Calu3 (cell line): ENCODE results near the gene RABGAP1L. TPM values are rescaled to one million over a fixed set of nuclear protein-coding genes. Genes with fewer than 3 reads are reported as not detected.
"Not testable (repeated sequence)": the region's sequence is repeated elsewhere in the genome, so short reads cannot be mapped to it uniquely, and the experiment has no call there.

Experiments
- BruUV-seq: library from RNA; stranded (reverse); fragments of 400-500 nt; replicated peaks from 2 replicates; lab custom pipeline; 2021; lab: Mats Ljungman, UMichigan
- CTCF ChIA-PET: fragments of 300-600 bp; sonication (Branson Sonifier 250); formaldehyde crosslinking; loops from one replicate; lab custom pipeline; 2022; ENCODE audit warnings: antibody characterized with exemption; lab: Charles Lee
- DNase-seq: peaks from one replicate; pipeline ENCODE4 v3.0.0; 2022
- H3K27ac Mint-ChIP-seq: one replicate; pipeline ENCODE4 v1.8.0; 2022; ENCODE audit warnings: mixed read lengths; ENCODE audit not compliant: unreplicated experiment
- H3K27me3 Mint-ChIP-seq: one replicate; pipeline ENCODE4 v1.8.0; 2022; ENCODE audit warnings: mixed read lengths; ENCODE audit not compliant: unreplicated experiment
- H3K36me3 Mint-ChIP-seq: one replicate; pipeline ENCODE4 v1.8.0; 2022; ENCODE audit warnings: mild to moderate bottlenecking, moderate library complexity, mixed read lengths; ENCODE audit not compliant: insufficient read depth, unreplicated experiment
- H3K4me1 Mint-ChIP-seq: one replicate; pipeline ENCODE4 v1.8.0; 2022; ENCODE audit warnings: mild to moderate bottlenecking, low read depth, mixed read lengths; ENCODE audit not compliant: unreplicated experiment
- H3K4me3 Mint-ChIP-seq: one replicate; pipeline ENCODE4 v1.8.0; 2022; ENCODE audit warnings: mild to moderate bottlenecking, low read depth, moderate library complexity, mixed read lengths; ENCODE audit not compliant: unreplicated experiment
- H3K9me3 Mint-ChIP-seq: one replicate; pipeline ENCODE4 v1.8.0; 2022; ENCODE audit warnings: low read depth, mixed read lengths; ENCODE audit not compliant: unreplicated experiment
- intact Hi-C: fragments of 100-400 bp; cut with micrococcal nuclease; formaldehyde crosslinking; loops from one replicate; pipeline ENCODE4 v1.10.0; 2022; ENCODE audit not compliant: unreplicated experiment
- total RNA-seq: library from RNA; stranded (reverse); gene quantifications from 2 replicates; pipeline ENCODE4 v1.2.3, GENCODE V29; 2022
- TF ChIP-seq, protein P1 (sequence below): fragments of 200-600 bp; IDR thresholded peaks from one replicate; pipeline ENCODE4 v1.8.0; 2022; ENCODE audit warnings: antibody characterized with exemption; ENCODE audit not compliant: unreplicated experiment

Gene RABGAP1L
- total RNA-seq, 1 experiment from 2014 or later = 135 TPM

DNA sequence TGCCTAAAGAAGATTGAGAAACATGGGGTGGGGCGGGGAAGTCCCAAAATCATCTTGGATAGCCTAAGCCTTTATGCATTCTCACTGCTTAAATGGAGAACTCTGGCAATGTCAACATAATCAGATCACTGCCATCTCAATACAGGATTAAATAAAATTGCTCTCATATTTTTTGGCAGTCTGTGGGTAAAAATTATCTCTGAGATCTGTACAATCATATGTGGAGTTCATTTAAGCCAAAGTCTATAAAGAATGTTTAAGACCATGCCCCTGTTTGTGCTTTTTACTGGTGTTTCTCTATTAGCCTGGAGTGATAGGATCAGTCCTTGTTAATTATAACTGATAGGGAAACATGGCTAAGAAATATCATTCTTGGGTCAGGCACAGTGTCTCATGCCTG, 424.8 kb downstream of the RABGAP1L start:
- H3K27me3 Mint-ChIP-seq = no peaks in the 10 kb centered on the region
- no peaks in the 10 kb centered on the region for H3K36me3 Mint-ChIP-seq
- no TSS peak for BruUV-seq
- H3K4me1 Mint-ChIP-seq = no peaks in the 10 kb centered on the region
- H3K9me3 Mint-ChIP-seq = peaks cover 4% of the 10 kb centered on the region
- DNase-seq = no peak
- intact Hi-C loops = no loop called here
- TF ChIP-seq, protein P1, sequence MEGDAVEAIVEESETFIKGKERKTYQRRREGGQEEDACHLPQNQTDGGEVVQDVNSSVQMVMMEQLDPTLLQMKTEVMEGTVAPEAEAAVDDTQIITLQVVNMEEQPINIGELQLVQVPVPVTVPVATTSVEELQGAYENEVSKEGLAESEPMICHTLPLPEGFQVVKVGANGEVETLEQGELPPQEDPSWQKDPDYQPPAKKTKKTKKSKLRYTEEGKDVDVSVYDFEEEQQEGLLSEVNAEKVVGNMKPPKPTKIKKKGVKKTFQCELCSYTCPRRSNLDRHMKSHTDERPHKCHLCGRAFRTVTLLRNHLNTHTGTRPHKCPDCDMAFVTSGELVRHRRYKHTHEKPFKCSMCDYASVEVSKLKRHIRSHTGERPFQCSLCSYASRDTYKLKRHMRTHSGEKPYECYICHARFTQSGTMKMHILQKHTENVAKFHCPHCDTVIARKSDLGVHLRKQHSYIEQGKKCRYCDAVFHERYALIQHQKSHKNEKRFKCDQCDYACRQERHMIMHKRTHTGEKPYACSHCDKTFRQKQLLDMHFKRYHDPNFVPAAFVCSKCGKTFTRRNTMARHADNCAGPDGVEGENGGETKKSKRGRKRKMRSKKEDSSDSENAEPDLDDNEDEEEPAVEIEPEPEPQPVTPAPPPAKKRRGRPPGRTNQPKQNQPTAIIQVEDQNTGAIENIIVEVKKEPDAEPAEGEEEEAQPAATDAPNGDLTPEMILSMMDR = no peak
- no peak overlapping the region for H3K27ac Mint-ChIP-seq
- no peak overlapping the region for H3K4me3 Mint-ChIP-seq
- CTCF ChIA-PET = interaction anchor here (0.7 kb wide), 1 partner anchor 74 kb away, joined by 3 read pairs; no protein-coding TSS in a partner anchor

DNA sequence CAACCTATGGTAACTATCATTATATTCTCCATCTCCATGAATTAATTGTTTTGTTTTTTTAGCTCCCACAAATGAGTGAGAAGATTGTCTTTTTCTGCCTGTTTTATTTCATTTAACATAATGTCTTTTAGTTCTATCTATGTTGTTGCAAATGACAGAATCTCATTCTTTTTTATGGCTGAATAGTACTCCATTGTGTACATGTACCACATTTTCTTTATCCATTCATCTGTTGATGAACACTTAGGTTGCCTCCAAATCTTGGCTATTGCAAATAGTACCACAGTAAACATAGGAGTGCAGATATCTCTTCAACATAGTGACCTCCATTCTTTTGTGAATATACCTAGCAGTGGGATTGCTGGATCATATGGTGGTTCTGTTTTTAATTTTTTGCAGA, 429.3 kb downstream of the RABGAP1L start:
- BruUV-seq, H3K27me3 Mint-ChIP-seq, H3K4me1 Mint-ChIP-seq, intact Hi-C loops, CTCF ChIA-PET, DNase-seq, H3K9me3 Mint-ChIP-seq, H3K4me3 Mint-ChIP-seq, H3K36me3 Mint-ChIP-seq, H3K27ac Mint-ChIP-seq: not testable (repeated sequence)

DNA sequence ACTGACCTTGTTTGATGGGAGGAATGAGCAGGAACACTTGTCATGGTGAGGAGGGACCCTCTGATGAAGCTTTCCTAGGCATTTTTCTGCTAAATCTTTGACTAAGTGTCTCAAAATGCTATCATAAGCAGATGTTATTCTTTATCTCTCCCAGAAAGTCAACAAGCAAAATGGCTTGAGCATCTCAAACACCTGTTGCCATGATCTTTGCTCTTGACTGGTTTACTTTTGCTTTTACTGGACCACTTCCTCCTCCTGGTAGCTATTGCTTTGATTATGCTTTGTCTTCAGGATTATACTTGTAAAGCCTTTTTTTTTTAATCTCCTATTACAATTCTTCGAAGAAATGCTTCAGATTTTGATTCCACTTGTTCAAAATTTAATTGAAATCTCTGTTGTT, 445.9 kb downstream of the RABGAP1L start:
- Mint-ChIP-seq H3K4me1 (no peaks in the 10 kb centered on the region), H3K9me3 (no peaks in the 10 kb centered on the region), H3K36me3 (no peaks in the 10 kb centered on the region), H3K4me3 (no peak overlapping the region), H3K27me3 (no peaks in the 10 kb centered on the region), H3K27ac (no peak overlapping the region)
- CTCF ChIA-PET = no interaction called here
- BruUV-seq = no TSS peak
- intact Hi-C loops = no loop called here
- DNase-seq = no peak
- TF ChIP-seq, protein P1 = no peak

DNA sequence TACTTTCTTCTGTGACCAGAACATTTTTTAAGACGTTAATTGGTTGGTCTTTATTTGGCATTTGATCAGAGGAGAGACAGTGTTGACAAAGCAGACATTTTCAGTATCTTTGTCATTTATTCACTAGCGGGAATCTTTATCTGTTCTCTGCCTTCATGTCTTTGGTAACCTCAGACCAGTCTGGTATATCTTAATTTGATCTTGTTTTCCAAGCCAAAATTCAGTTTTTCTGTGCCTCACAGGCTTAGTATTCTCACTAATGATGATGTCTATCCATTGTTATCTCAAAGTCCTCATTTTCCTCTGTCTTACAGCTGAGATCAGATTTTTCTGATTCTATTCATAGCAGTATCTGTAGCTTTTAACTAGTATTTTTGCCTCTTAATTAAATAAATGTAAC, 447.2 kb downstream of the RABGAP1L start:
- Mint-ChIP-seq H3K27me3 (no peaks in the 10 kb centered on the region), H3K36me3 (no peaks in the 10 kb centered on the region), H3K4me1 (no peaks in the 10 kb centered on the region), H3K9me3 (no peaks in the 10 kb centered on the region), H3K4me3 (no peak overlapping the region), H3K27ac (no peak overlapping the region)
- no TSS peak for BruUV-seq
- intact Hi-C loops = no loop called here
- DNase-seq = no peak
- CTCF ChIA-PET = no interaction called here
- TF ChIP-seq, protein P1 = no peak

DNA sequence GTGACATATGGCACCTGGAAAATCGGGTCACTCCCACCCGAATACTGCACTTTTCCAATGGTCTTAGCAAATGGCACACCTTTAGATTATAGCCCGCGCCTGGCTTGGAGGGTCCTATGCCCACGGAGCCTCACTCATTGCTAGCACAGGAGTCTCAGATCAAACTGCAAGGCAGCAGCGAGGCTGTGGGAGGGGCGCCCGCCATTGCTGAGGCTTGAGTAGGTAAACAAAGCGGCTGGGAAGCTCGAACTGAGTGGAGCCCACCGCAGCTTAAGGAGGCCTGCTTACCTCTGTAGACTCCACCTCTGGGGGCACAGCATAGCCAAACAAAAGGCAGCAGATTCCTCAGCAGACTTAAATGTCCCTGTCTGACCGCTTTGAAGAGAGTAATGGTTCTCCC, 458.6 kb downstream of the RABGAP1L start:
- H3K27me3 Mint-ChIP-seq, DNase-seq, BruUV-seq, CTCF ChIA-PET, H3K4me1 Mint-ChIP-seq, H3K36me3 Mint-ChIP-seq, H3K27ac Mint-ChIP-seq, intact Hi-C loops, H3K4me3 Mint-ChIP-seq: not testable (repeated sequence)
- H3K9me3 Mint-ChIP-seq = peaks cover 12% of the 10 kb centered on the region
